Right lung (tissue), 5 donors: ENCODE measurements around the gene FMO1. TPM values are rescaled to one million over a fixed set of nuclear protein-coding genes. Genes with fewer than 3 reads are reported as not detected.

Source experiments
- polyA plus RNA-seq, 5 donors: library from polyadenylated mRNA; unstranded; fragments of 120-200 nt; gene quantifications; one replicate each; pipeline versions ENCODE4 v1.2.1 to v1.2.3, GENCODE V29; 2013; ENCODE audit warnings: inconsistent platforms in 1 of 5, low replicate concordance in 1 of 5; ENCODE audit not compliant: insufficient read length in 5 of 5, insufficient read depth in 1 of 5

Gene FMO1
- polyA plus RNA-seq, 5 donors: 2.2 to 4.8 (median 3.2) TPM

Other genes with a start within 250 kb of the FMO1 start
- 1 to 10 TPM in 4 of 5 donors, under 1 TPM in 1; 0.95 to 1.7 (median 1.6) TPM for gene FMO3, start 157.6 kb upstream of the FMO1 start, polyA plus RNA-seq
- gene FMO2, start 63.2 kb upstream of the FMO1 start, polyA plus RNA-seq: 10 to 100 TPM; 12.9 to 32.6 (median 24.9) TPM
- gene FMO4, start 65.7 kb downstream of the FMO1 start, polyA plus RNA-seq: 10 to 100 TPM; 11.8 to 21.5 (median 19.3) TPM
- gene PRRC2C, start 237.0 kb downstream of the FMO1 start, polyA plus RNA-seq: 100 to 1,000 TPM in 4 of 5 donors, 10 to 100 TPM in 1; 88.3 to 131 (median 121) TPM